ENCODE data around the gene RREB1. TPM values are rescaled to one million over a fixed set of nuclear protein-coding genes. Genes with fewer than 3 reads are reported as not detected.
A peak's percentile ranks its signal among the peaks of the same experiment; 100 is the strongest.

The RREB1 gene
- total and polyA plus RNA-seq, 12 donors, result 8.0 to 79.5 (median 48.7) TPM

- DNase-seq, result no peak
- peak overlapping the region in 2 of 5 donors; percentile 18 to 92 for H3K27ac ChIP-seq
- no peaks in the 10 kb centered on the region for H3K36me3 ChIP-seq (replicated peaks in 1 of 2)
- no peaks in the 10 kb centered on the region for H3K27me3 ChIP-seq
- no peak for TF ChIP-seq POLR2A (IDR thresholded peaks at IDR 0.05)
- TF ChIP-seq CTCF (IDR thresholded peaks at IDR 0.05), result no peak
- no peak overlapping the region for H3K4me3 ChIP-seq
- H3K4me1 ChIP-seq (replicated peaks in 1 of 2), result peaks cover 9 to 57% of the 10 kb centered on the region in 2 donors
- H3K9me3 ChIP-seq (replicated peaks in 1 of 3), result no peaks in the 10 kb centered on the region
- intact Hi-C loops (cut with DNase I), result no loop called here
- 94 to 98% (median 97%) methylated on average over 8 of the region's 8 CpGs for WGBS, 4 donors
Measured at GRCh38 chr6:7132398-7133035, 24.8 kb downstream of the RREB1 start.

GRCh38 chr6:7134999-7135745 is 27.4 kb downstream of the RREB1 start:
- no peak for TF ChIP-seq CTCF (IDR thresholded peaks at IDR 0.05)
- no peak for TF ChIP-seq POLR2A (IDR thresholded peaks at IDR 0.05)
- DNase-seq, result no peak
- WGBS, 4 donors, result 82 to 92% (median 89%) methylated on average over 4 of the region's 4 CpGs
- Histone ChIP-seq H3K36me3 (replicated peaks in 1 of 2) (no peaks in the 10 kb centered on the region), H3K4me1 (replicated peaks in 1 of 2) (peaks cover 16 to 63% of the 10 kb centered on the region in 2 donors), H3K9me3 (replicated peaks in 1 of 3) (no peaks in the 10 kb centered on the region), H3K4me3 (no peak overlapping the region), H3K27ac (peak overlapping the region in 1 of 5 donors; percentile 7), H3K27me3 (no peaks in the 10 kb centered on the region)
- intact Hi-C loops (cut with DNase I), result no loop called here

GRCh38 chr6:7135755-7136154 is 28.0 kb downstream of the RREB1 start:
- intact Hi-C loops (cut with DNase I), result no loop called here
- Histone ChIP-seq H3K27ac (no peak overlapping the region), H3K9me3 (replicated peaks in 1 of 3) (no peaks in the 10 kb centered on the region), H3K4me1 (replicated peaks in 1 of 2) (peaks cover 16 to 64% of the 10 kb centered on the region in 2 donors), H3K4me3 (no peak overlapping the region), H3K36me3 (replicated peaks in 1 of 2) (no peaks in the 10 kb centered on the region), H3K27me3 (no peaks in the 10 kb centered on the region)
- no peak for DNase-seq
- no peak for TF ChIP-seq POLR2A (IDR thresholded peaks at IDR 0.05)

- peak overlapping the region in 3 of 5 donors; percentile 65 to 82 (median 79) for H3K27ac ChIP-seq
Measured at GRCh38 chr6:7136859-7137334, 29.1 kb downstream of the RREB1 start.

More at GRCh38 chr6:7136859-7137334, 29.1 kb downstream of the RREB1 start:
- WGBS, 4 donors, result 62 to 84% (median 70%) methylated on average over 7 to 8 of the region's 8 CpGs
- no peaks in the 10 kb centered on the region for H3K9me3 ChIP-seq (replicated peaks in 1 of 3)
- peaks cover 22 to 61% of the 10 kb centered on the region in 2 donors for H3K4me1 ChIP-seq (replicated peaks in 1 of 2)
- DNase-seq, result peak in 1 of 7 donors; percentile 16
- TF ChIP-seq CTCF (IDR thresholded peaks at IDR 0.05), result no peak
- no peak for TF ChIP-seq POLR2A (IDR thresholded peaks at IDR 0.05)
- no peaks in the 10 kb centered on the region for H3K36me3 ChIP-seq (replicated peaks in 1 of 2)
- H3K27me3 ChIP-seq, result no peaks in the 10 kb centered on the region
- intact Hi-C loops (cut with DNase I), result no loop called here
- no peak overlapping the region for H3K4me3 ChIP-seq

Measured in adrenal gland (tissue), 12 donors.